GM12874 (cell line): ENCODE results near the gene PHLPP1.

Experiments used
- TF ChIP-seq, protein P1 (sequence below): IDR thresholded peaks from 2 replicates; pipeline ENCODE4 v1.5.1; 2011; ENCODE audit warnings: low read depth, mild to moderate bottlenecking, control low read depth, low read length, moderate library complexity; ENCODE audit not compliant: insufficient read depth

The PHLPP1 gene

GRCh38 chr18:62973689-62974088, 258.3 kb downstream of the PHLPP1 start:
- TF ChIP-seq, protein P1, sequence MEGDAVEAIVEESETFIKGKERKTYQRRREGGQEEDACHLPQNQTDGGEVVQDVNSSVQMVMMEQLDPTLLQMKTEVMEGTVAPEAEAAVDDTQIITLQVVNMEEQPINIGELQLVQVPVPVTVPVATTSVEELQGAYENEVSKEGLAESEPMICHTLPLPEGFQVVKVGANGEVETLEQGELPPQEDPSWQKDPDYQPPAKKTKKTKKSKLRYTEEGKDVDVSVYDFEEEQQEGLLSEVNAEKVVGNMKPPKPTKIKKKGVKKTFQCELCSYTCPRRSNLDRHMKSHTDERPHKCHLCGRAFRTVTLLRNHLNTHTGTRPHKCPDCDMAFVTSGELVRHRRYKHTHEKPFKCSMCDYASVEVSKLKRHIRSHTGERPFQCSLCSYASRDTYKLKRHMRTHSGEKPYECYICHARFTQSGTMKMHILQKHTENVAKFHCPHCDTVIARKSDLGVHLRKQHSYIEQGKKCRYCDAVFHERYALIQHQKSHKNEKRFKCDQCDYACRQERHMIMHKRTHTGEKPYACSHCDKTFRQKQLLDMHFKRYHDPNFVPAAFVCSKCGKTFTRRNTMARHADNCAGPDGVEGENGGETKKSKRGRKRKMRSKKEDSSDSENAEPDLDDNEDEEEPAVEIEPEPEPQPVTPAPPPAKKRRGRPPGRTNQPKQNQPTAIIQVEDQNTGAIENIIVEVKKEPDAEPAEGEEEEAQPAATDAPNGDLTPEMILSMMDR = no peak

- TF ChIP-seq, protein P1 = no peak
Observed at GRCh38 chr18:62974388-62974787, 259.0 kb downstream of the PHLPP1 start.

DNA sequence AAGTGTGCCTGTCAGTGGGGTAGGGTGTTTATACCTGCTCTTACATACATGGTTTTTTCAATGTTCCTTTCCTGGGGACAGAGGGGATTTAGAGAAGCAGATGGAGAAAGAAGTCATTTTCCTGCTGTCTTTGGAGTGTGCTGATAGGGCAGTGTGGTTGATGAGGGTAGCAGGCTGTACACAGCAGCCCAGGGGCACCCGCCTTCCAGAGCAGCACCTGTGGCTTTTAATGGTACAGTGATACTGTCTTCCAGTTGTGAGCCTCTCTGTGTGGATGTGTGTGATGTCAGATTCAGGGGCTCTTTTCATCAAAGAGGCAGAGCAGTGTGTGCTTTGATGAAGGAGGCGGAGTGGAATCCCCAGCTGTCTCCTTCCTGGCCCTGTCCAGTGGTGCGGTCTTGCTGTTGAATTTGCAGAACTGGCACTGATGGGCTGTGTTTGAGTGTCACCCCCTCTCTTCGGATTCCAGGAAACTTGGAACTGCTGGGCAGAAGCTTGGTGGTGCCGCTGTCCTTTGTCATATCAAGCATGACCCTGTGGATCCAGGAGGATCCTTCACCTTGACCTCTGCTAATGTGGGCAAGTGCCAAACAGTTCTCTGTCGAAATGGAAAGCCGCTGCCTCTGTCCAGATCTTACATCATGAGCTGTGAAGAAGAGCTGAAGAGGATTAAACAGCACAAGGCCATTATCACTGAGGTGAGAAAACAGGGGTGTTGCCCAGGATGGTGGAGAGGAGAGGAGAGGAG, 259.8 kb downstream of the PHLPP1 start:
- TF ChIP-seq, protein P1 = no peak

DNA sequence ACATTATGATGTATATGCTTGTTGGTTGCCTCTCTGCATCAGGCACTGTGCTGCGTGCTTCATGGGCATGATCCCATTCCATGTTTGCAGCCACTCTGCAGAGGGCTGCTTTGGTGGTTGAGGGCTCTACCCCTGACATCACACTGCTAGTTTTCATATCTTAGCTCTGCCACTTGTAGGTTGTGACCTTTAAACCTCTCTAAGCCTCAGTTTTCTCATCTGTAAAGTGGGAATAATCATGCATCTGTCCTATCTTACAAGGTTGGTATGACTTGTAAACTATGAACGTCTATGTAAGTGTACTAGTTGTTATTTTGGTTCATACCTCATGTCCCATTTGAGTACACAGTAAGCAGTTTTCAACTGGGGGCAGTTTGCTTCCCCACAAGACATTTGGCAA, 260.4 kb downstream of the PHLPP1 start:
- TF ChIP-seq, protein P1 = no peak

DNA sequence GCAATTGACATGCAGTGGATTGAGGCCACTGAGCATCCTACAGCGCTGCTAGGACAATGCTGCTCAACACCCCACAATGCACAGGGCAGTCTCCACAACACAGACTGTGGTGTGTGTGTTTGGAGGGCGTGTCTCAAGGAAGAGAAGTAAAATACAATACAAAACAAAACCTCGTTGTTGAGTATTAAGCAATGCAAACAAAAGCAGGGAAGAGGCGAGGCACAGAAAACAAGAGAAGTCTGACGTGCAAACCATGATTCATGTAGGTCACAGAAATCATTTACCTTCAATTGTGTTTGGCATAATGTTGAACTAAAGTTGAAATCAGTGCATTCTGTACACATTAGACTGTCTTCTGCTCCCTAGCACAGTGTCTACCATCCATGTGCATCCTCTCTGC, 260.9 kb downstream of the PHLPP1 start:
- TF ChIP-seq, protein P1 = no peak

GRCh38 chr18:62977512-62977911, 262.2 kb downstream of the PHLPP1 start:
- TF ChIP-seq, protein P1 = no peak

- TF ChIP-seq, protein P1 = no peak
Observed at GRCh38 chr18:62978251-62979049, 263.1 kb downstream of the PHLPP1 start.
